Fibroblast of the conjunctiva (primary cell): ENCODE measurements around the gene HLA-DRB1.
"Not testable (repeated sequence)": the region's sequence is repeated elsewhere in the genome, so short reads cannot be mapped to it uniquely, and the experiment has no call there.

Source experiments
- DNase-seq: peaks from one replicate; pipeline ENCODE4 v3.0.0-alpha.2; 2010; ENCODE audit warnings: low read depth

The HLA-DRB1 gene

DNA sequence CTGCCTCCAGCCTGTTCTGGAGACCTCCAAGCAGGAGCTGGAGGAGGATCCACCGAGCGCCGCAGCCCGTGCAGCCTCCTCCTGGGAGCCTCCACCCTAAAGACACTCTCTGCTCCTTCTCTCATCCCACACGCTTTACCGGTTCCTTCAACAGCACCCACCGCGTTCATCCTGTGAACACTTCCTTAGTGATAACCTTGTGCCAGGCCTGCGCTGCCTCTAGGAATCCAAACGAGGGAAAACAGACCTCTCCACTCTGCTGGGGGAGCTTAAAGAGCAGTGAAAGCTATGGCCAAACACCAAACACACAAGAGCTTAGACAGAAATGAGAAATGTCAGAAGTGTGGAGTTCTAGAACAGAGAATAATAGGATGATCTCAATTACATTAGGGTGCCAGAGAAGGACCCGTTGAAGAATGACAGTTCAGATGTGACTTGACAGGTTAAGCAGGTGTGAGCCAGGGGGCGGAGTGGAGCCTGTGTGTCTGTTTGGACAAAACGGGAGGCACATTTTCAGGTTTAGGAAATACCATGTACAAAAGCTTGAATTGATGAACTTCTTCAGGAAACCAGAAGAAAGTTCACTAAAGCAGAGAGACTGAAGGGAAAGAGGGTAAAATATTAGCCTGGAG is 31.1 kb downstream of the HLA-DRB1 start:
- no peak for DNase-seq

DNA sequence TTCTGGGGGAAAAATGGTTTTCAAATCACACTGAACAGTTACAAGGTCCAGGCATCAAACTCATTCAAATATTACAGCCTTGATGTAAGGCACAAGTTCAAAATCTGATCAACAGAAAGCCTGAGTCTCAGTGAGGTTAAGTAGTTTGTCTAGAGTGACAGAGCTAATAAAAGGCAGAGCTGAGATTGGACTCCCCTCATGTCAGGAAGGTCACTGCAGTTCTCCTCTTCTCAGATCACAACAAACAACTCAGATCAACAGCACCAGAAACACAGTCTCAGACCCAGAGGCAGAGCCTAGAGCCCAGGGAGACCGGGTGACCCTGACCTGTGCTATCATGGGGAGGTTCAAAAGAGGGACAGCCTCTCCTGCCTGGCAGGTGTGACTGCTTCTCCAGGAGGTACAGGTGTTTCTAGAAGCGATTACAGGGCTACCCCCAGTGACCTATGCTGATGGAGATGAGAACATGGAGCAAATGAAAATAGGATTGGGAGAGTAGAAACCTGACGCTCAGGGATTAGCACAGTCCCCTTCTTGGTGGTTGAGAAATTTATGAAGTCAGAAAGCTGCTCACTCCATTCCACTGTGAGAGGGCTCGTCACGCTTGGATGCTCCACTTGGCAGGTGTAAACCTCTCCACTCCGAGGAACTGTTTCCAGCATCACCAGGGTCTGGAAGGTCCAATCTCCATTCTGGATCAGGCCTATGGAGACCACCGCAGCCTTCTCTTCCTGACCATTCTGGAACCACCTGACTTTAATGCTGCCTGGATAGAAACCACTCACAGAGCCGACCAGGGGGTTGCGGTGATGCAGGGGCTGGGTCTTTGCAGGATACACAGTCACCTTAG is 35.3 kb downstream of the HLA-DRB1 start:
- DNase-seq, result no peak

DNA sequence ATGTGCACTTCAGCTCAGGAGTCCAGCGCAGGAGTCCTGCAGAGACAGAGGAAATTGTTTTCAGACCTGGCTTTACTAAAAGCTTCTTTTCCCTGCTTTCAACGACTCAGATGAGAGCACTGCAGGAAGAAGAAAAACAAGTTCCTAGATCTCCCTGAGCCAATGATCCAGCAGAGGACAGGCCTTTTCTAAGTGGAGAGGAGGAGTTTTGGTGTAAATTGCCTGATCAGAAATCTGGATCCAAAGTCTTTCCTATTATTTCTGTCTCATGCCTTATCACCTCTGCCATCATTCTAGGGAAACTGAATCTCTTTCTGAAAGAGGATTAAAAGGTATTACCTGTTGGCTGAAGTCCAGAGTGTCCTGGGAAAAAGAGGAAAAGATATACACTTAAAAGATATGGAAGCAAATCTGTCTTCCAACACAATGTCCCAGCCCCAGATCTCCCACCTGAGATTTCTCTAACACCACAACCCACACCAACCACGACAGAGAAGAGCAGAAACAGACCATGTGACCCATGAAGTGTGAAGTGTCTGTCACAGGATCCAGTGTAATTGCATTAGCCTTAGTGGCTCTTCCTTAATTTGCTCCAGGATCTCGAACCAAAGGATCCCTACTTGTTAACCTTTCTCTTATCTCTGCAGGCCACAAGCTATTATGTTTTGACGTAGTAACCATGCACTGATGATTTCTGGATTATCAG is 36.5 kb downstream of the HLA-DRB1 start:
- no peak for DNase-seq

DNA sequence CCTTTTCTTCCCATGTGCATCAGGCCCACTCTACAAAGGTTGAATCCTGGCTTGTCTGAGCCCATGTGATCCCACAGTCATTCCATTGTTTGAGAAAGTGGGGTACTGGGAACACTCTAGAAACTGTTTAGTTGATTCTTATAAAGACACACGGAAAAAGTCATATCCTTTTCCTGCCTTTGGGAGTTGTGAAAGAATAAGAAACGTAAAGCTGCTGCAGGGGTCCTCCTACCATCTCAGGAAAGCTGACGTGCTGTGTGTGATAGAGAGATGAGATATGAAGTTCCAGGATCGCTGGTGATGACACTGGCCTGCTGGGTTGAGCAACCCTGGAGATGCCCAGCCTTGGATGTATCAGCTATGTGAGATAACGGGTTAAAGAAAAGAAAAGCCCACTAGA is 38.2 kb downstream of the HLA-DRB1 start:
- DNase-seq, result no peak

DNA sequence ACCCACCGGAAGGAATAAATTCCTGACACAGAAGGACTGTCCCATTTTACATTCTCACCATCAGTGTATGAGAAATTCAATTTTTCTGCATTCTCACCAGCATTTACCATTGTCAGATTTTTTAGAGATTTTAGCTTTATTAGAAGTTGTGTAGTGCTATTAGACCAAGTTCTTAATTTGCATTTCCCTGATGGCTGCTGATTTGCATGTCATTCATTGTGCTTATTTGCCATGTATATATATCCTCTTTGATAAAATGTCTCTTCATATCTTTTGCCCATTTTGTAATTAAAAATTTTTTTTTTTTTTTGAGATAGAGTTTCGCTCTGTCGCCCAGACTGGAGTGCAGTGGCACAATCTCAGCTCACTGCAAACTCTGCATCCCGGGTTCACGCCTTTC is 49.8 kb downstream of the HLA-DRB1 start:
- no peak for DNase-seq

DNA sequence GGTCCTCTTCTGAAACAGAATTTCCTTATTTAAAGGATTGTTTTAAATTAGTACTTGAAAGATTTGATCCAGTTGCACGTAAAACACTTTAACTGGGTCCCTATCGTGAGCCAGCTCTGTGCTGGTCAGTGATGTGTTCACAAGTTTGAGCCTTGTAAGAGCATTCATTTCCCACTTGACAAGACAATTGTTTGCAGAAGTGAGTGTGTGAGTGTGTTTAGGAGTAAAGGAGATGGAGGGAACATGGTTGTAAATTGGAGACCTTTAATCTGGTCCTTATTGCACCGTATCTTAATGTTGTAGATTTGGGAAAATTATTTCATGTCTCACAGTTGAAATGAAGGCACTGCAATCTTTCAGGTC is 59.2 kb downstream of the HLA-DRB1 start:
- DNase-seq, result not testable (repeated sequence)

DNA sequence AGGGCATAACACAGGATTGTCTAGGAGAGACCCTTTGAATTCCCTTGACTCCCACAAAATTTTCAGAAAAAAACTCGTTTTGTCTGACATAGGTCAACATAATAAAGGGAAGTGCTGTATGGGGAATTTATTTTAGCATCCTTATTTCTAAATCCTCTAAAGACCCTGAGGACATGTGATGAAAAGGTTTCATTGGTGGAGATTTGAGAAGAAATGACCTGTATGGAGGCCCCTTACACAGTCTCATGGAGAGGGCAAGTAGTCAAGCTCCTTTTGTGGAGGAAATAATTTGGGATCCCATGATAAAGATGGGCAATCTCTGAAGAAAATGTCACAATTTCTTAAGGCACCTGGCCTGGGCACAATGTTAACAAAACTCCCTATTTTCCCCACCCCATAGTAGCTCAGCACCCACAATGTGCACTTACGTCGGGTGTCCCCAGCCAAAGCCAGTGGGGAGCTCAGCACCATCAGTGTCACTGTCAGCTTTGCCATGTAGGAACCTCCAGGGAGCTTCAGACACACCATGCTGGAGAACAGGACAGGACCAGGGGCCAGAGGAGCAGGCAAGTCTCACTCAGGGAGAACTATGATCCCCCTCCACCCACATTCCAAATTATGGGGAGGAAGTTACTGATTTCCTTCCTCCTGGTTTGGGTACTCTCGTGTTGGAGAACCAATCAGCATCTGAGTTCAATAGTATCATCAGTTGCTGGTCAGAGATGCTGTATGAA is 59.8 kb downstream of the HLA-DRB1 start, which contains the start of gene HLA-DRB5:
HLA-DRB5 (minus strand) TSS at position 591 of the 734 bp plus-strand sequence; CDS start at position 528, 63 bp downstream.
- DNase-seq, result no peak
